Glutamatergic neuron (in vitro differentiated cells): Measurements from ENCODE around the gene DPY19L1. TPM values are rescaled to one million over a fixed set of nuclear protein-coding genes. Genes with fewer than 3 reads are reported as not detected.

ENCODE experiments used
- DNase-seq: peaks from one replicate; pipeline ENCODE4 v3.0.0; 2022
- H3K27ac Mint-ChIP-seq: one replicate; pipeline ENCODE4 v1.8.0; 2020; ENCODE audit warnings: mild to moderate bottlenecking, mixed read lengths, inconsistent platforms; ENCODE audit not compliant: unreplicated experiment
- H3K27me3 Mint-ChIP-seq: one replicate; pipeline ENCODE4 v1.8.0; 2020; ENCODE audit warnings: mild to moderate bottlenecking, moderate library complexity, mixed read lengths, inconsistent platforms; ENCODE audit not compliant: unreplicated experiment
- H3K36me3 Mint-ChIP-seq: one replicate; pipeline ENCODE4 v1.8.0; 2020; ENCODE audit warnings: mild to moderate bottlenecking, mixed read lengths, inconsistent platforms; ENCODE audit not compliant: unreplicated experiment
- H3K4me1 Mint-ChIP-seq: one replicate; pipeline ENCODE4 v1.8.0; 2020; ENCODE audit warnings: mild to moderate bottlenecking, low read depth, mixed read lengths, inconsistent platforms; ENCODE audit not compliant: unreplicated experiment
- H3K4me3 Mint-ChIP-seq: one replicate; pipeline ENCODE4 v1.8.0; 2020; ENCODE audit warnings: mild to moderate bottlenecking, mixed read lengths, inconsistent platforms; ENCODE audit not compliant: unreplicated experiment
- H3K9me3 Mint-ChIP-seq: one replicate; pipeline ENCODE4 v1.8.0; 2020; ENCODE audit warnings: mild to moderate bottlenecking, moderate library complexity, mixed read lengths, inconsistent platforms; ENCODE audit not compliant: unreplicated experiment
- total RNA-seq: library from RNA; stranded (reverse); fragmentation: NEBNext Ultra II Directional; extraction: Animal tissue kit (Norgen Biotek cat#: 25700); gene quantifications from one replicate; pipeline ENCODE4 v1.2.1, GENCODE V29; 2021; ENCODE audit not compliant: unreplicated experiment
- TF ChIP-seq, protein P1 (sequence below): fragments of 200-600 bp; sonication (generic); IDR thresholded peaks from one replicate; pipeline ENCODE4 v1.5.0; 2021; ENCODE audit not compliant: partially characterized antibody, unreplicated experiment

The DPY19L1 gene
- total RNA-seq, 1 donor from 2014 or later = 12.3 TPM

DNA sequence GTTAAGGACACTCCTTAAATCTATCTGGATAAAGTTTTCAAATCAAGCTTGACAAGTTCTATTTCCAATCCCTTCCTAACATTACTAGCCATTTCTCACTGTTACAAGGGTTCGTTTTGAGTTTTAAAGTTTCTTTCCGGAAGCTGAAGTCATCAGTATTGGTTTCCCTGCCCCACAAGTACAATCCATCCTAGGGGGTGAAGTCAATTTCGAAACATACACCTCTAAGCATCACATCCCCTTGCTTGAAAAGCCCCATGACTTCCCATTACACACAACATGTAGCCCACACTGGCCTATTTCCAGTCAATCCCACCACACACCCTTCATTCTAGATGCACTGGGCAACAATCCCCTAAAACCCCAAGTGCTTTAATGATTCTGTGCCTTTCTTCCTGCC is 13.0 kb downstream of the DPY19L1 start:
- DNase-seq = no peak
- Mint-ChIP-seq H3K4me1 (peaks cover 11% of the 10 kb centered on the region), H3K27ac (no peak overlapping the region), H3K9me3 (no peaks in the 10 kb centered on the region), H3K4me3 (no peak overlapping the region), H3K36me3 (no peaks in the 10 kb centered on the region), H3K27me3 (no peaks in the 10 kb centered on the region)
- TF ChIP-seq, protein P1, sequence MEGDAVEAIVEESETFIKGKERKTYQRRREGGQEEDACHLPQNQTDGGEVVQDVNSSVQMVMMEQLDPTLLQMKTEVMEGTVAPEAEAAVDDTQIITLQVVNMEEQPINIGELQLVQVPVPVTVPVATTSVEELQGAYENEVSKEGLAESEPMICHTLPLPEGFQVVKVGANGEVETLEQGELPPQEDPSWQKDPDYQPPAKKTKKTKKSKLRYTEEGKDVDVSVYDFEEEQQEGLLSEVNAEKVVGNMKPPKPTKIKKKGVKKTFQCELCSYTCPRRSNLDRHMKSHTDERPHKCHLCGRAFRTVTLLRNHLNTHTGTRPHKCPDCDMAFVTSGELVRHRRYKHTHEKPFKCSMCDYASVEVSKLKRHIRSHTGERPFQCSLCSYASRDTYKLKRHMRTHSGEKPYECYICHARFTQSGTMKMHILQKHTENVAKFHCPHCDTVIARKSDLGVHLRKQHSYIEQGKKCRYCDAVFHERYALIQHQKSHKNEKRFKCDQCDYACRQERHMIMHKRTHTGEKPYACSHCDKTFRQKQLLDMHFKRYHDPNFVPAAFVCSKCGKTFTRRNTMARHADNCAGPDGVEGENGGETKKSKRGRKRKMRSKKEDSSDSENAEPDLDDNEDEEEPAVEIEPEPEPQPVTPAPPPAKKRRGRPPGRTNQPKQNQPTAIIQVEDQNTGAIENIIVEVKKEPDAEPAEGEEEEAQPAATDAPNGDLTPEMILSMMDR = no peak

DNA sequence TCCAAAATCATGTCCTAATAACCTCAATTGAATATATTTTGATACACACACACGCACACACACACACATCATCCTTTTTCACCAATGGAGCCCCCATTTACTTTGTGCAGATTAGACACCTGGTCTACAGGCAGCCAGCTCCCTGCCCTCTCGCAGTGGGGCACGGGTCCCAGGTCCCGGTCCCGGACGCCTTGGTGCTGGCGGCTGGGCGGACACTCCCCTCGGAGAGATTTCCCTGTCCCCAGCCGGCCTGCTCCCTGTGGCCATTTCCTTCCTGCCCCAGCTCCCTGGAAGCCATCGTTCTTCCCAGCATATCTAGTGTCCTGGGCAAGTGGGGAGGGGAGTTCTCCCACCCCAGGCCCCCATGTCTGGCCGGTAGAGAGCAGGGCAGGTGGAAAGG is 14.6 kb downstream of the DPY19L1 start:
- H3K4me1 Mint-ChIP-seq = peaks cover 7% of the 10 kb centered on the region
- no peaks in the 10 kb centered on the region for H3K27me3 Mint-ChIP-seq
- no peaks in the 10 kb centered on the region for H3K9me3 Mint-ChIP-seq
- no peak overlapping the region for H3K4me3 Mint-ChIP-seq
- H3K27ac Mint-ChIP-seq = no peak overlapping the region
- DNase-seq = no peak
- no peaks in the 10 kb centered on the region for H3K36me3 Mint-ChIP-seq
- TF ChIP-seq, protein P1 = no peak

DNA sequence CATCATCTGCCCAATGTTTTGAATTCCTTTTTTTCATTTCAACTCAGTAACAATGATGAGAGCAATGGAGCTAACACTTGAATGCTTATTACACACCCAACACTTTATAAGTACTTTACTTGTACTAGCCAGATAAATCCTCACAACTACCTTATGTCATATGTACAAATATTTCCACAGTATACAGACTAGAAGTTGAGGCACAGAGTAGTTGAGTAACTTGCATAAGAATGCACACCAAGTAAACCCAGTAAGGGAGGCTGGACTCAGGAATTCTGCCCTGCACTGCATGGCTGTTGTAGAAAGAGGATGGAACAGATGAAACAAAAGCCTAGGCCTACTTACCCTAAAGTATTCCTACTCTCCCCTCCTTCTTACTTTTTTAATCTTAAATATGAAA is 15.8 kb downstream of the DPY19L1 start:
- no peak overlapping the region for H3K27ac Mint-ChIP-seq

DNA sequence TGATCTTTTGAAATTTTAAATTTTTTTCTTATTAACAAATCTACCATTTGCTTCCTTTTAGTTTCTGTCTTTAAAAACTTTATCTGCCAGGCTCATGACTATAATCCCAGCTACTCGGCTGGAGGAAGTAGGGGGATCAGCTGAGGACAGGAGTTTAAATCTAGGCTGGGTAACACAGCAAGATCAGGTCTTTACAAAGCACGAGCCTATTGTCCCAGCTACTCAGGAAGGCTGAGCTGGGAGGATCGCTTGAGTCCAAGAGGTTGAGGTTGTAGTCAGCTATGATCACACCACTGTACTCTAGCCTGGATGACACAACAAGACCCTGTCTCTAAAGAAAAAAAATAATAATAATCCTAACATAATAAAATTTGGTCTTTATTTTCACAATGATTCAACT is 17.5 kb downstream of the DPY19L1 start:
- no peak overlapping the region for H3K4me3 Mint-ChIP-seq

More for the DNA sequence above, 15.8 kb downstream of the DPY19L1 start:
- no peaks in the 10 kb centered on the region for H3K9me3 Mint-ChIP-seq
- TF ChIP-seq, protein P1 = no peak
- peaks cover 4% of the 10 kb centered on the region for H3K4me1 Mint-ChIP-seq
- no peak overlapping the region for H3K4me3 Mint-ChIP-seq
- H3K27me3 Mint-ChIP-seq = no peaks in the 10 kb centered on the region
- DNase-seq = no peak
- no peaks in the 10 kb centered on the region for H3K36me3 Mint-ChIP-seq

DNA sequence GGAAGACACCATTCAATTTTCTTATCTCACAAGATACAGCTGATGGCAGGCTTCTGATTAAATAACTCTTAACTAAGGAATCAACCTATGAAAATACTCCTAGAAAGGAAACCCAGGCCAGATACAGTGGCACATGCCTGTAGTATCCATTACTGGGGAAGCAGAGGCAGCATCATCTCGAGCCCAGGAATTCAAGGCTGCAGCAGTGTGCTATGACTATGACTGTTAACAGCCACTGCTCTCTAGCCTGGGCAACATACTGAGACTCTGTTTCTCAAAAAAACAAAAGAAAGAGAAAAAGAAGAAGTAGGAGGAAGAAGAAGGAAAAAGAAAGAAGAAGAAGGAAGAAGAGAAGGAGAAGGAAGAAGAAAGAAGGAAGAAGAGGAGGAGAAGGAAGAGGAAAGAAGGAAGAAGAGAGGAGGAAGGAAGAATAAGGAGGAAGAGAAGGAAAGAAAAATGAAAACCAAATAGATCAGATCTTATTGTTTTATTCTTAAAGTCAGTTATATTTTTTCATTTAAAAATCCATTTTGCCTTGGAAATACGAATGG is 18.0 kb downstream of the DPY19L1 start:
- TF ChIP-seq, protein P1 = no peak
- H3K27ac Mint-ChIP-seq = no peak overlapping the region
- H3K27me3 Mint-ChIP-seq = no peaks in the 10 kb centered on the region
- DNase-seq = no peak
- no peaks in the 10 kb centered on the region for H3K9me3 Mint-ChIP-seq
- peaks cover 3% of the 10 kb centered on the region for H3K4me1 Mint-ChIP-seq
- H3K36me3 Mint-ChIP-seq = no peaks in the 10 kb centered on the region
- H3K4me3 Mint-ChIP-seq = no peak overlapping the region

More for the DNA sequence above, 17.5 kb downstream of the DPY19L1 start:
- TF ChIP-seq, protein P1 = no peak
- Mint-ChIP-seq H3K36me3 (no peaks in the 10 kb centered on the region), H3K4me1 (peaks cover 3% of the 10 kb centered on the region), H3K27me3 (no peaks in the 10 kb centered on the region), H3K9me3 (no peaks in the 10 kb centered on the region), H3K27ac (no peak overlapping the region)
- DNase-seq = no peak
